ENCODE results near the gene SLC43A2.
"Not testable (repeated sequence)": the region's sequence is repeated elsewhere in the genome, so short reads cannot be mapped to it uniquely, and the experiment has no call there.

SLC43A2 gene

GRCh38 chr17:1573932-1574696, 54.5 kb downstream of the SLC43A2 start:
- H3K9me3 Mint-ChIP-seq, result no peaks in the 10 kb centered on the region
- no peaks in the 10 kb centered on the region for H3K27me3 Mint-ChIP-seq (ENCODE audit: low read depth)
- H3K4me3 Mint-ChIP-seq, result no peak overlapping the region
- H3K4me1 Mint-ChIP-seq (ENCODE audit: low read depth), result peaks cover 3% of the 10 kb centered on the region
- H3K27ac Mint-ChIP-seq, result no peak overlapping the region
- no peaks in the 10 kb centered on the region for H3K36me3 Mint-ChIP-seq (ENCODE audit: low read depth)

GRCh38 chr17:1572646-1573045, 56.0 kb downstream of the SLC43A2 start:
- H3K27me3 Mint-ChIP-seq (ENCODE audit: low read depth); H3K27ac Mint-ChIP-seq; H3K36me3 Mint-ChIP-seq (ENCODE audit: low read depth); H3K9me3 Mint-ChIP-seq; H3K4me3 Mint-ChIP-seq; H3K4me1 Mint-ChIP-seq (ENCODE audit: low read depth): not testable (repeated sequence)

DNA sequence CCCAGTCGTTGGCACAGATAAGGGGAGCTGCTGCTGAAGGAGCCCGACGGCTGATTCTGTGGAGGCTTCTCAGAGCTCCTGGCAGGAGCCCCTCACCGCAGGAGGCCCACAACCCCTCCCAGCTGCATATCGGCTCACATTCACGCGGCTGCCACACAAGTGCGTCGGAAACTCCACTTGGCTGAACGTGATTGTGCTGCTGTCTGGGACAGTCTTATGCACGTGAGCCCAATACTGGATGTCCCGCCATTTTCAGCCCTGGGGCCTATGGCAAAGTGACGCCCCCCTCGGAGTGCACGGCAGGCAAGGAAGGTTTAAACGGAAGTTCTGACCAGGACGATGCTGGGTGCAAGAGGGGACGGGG, 57.3 kb downstream of the SLC43A2 start:
- H3K27ac Mint-ChIP-seq, result no peak overlapping the region
- H3K9me3 Mint-ChIP-seq, result no peaks in the 10 kb centered on the region
- no peaks in the 10 kb centered on the region for H3K27me3 Mint-ChIP-seq (ENCODE audit: low read depth)
- no peak overlapping the region for H3K4me3 Mint-ChIP-seq
- H3K36me3 Mint-ChIP-seq (ENCODE audit: low read depth), result peaks cover 3% of the 10 kb centered on the region
- H3K4me1 Mint-ChIP-seq (ENCODE audit: low read depth), result peaks cover 9% of the 10 kb centered on the region

GRCh38 chr17:1568950-1569810, 59.5 kb downstream of the SLC43A2 start:
- peaks cover 14% of the 10 kb centered on the region for H3K4me1 Mint-ChIP-seq (ENCODE audit: low read depth)
- H3K36me3 Mint-ChIP-seq (ENCODE audit: low read depth), result peaks cover 3% of the 10 kb centered on the region
- no peak overlapping the region for H3K4me3 Mint-ChIP-seq
- no peaks in the 10 kb centered on the region for H3K9me3 Mint-ChIP-seq
- H3K27me3 Mint-ChIP-seq (ENCODE audit: low read depth), result peaks cover 2% of the 10 kb centered on the region
- no peak overlapping the region for H3K27ac Mint-ChIP-seq

DNA sequence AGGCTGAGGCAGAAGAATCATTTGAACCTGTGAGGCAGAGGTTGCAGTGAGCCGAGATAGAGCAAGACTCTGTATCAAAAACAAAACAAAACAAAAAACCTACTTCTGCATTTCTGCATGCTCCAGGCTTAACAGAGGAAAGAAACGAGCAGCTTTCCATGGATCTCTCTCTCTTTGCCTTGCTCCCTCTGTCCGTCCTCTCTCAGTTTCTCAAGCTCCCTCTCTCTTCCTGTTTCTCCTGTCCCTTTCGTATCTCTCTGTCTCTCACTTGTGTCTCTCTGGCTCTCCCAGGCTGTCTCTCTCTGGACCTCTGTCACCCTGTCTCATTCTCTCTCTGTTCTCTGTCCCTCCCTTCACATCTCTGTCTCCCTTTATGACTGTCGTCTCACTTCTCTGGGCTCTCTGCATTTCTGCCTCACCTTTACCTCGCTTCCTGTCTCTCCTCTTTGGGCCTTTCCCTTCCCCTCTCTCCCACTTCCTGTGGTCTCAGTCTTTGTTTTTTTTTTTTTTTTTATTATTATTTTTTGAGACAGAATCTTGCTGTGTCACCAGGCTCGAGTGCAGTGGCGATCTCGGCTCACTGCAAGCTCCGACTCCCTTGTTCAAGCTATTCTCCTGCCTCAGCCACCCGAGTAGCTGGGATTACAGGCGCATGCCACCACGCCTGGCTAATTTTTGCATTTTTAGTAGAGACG, 62.0 kb downstream of the SLC43A2 start:
- no peaks in the 10 kb centered on the region for H3K9me3 Mint-ChIP-seq
- peaks cover 21% of the 10 kb centered on the region for H3K4me1 Mint-ChIP-seq (ENCODE audit: low read depth)
- peaks cover 9% of the 10 kb centered on the region for H3K27me3 Mint-ChIP-seq (ENCODE audit: low read depth)
- peak overlapping the region; percentile 86 for H3K4me3 Mint-ChIP-seq
- peak overlapping the region; percentile 94 for H3K27ac Mint-ChIP-seq
- peaks cover 3% of the 10 kb centered on the region for H3K36me3 Mint-ChIP-seq (ENCODE audit: low read depth)

- Mint-ChIP-seq H3K4me1 (ENCODE audit: low read depth) (peaks cover 29% of the 10 kb centered on the region), H3K27ac (no peak overlapping the region), H3K4me3 (peak overlapping the region; percentile 21), H3K9me3 (no peaks in the 10 kb centered on the region), H3K27me3 (ENCODE audit: low read depth) (peaks cover 9% of the 10 kb centered on the region), H3K36me3 (ENCODE audit: low read depth) (peaks cover 9% of the 10 kb centered on the region)
These were observed 62.8 kb downstream of the SLC43A2 start for GRCh38 chr17:1565877-1566276.

GRCh38 chr17:1563786-1564613, 64.6 kb downstream of the SLC43A2 start:
- Mint-ChIP-seq H3K4me1 (ENCODE audit: low read depth) (peaks cover 34% of the 10 kb centered on the region), H3K4me3 (peak overlapping the region; percentile 71), H3K36me3 (ENCODE audit: low read depth) (peaks cover 9% of the 10 kb centered on the region), H3K27ac (peak overlapping the region; percentile 77), H3K27me3 (ENCODE audit: low read depth) (peaks cover 9% of the 10 kb centered on the region), H3K9me3 (no peaks in the 10 kb centered on the region)

GRCh38 chr17:1563471-1563785, 65.2 kb downstream of the SLC43A2 start:
- not testable (repeated sequence) for H3K27me3 Mint-ChIP-seq (ENCODE audit: low read depth); H3K36me3 Mint-ChIP-seq (ENCODE audit: low read depth); H3K9me3 Mint-ChIP-seq
- Mint-ChIP-seq H3K4me1 (ENCODE audit: low read depth) (peaks cover 35% of the 10 kb centered on the region), H3K4me3 (peak overlapping the region; percentile 71), H3K27ac (peak overlapping the region; percentile 77)

DNA sequence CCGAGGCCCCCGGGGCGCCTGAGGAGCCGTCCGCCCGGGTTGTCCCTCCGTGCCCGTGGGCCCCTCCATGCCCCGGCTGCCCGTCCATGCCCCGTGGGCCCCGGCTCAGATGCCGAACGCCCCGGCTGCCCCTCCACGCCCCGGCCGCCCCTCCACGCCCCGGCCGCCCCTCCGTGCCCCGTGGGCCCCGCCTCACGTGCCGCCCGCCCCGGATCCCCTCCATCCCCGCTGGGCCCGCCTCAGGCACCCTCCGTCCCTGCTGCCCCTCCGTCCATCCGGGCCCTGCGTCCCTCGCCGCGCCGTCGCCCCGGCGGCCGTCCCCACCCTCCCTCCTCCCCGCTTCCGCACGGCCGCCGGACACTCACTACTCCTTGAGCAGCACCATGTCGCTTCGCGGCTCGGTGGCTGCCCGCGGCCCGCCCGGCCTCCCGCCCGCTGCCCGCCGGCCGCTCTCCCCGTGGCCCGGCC, 66.4 kb downstream of the SLC43A2 start:
- Mint-ChIP-seq H3K4me3 (no peak overlapping the region), H3K27ac (no peak overlapping the region), H3K27me3 (ENCODE audit: low read depth) (peaks cover 9% of the 10 kb centered on the region), H3K36me3 (ENCODE audit: low read depth) (peaks cover 10% of the 10 kb centered on the region), H3K4me1 (ENCODE audit: low read depth) (peaks cover 36% of the 10 kb centered on the region), H3K9me3 (no peaks in the 10 kb centered on the region)

- Mint-ChIP-seq H3K9me3 (no peaks in the 10 kb centered on the region), H3K36me3 (ENCODE audit: low read depth) (peaks cover 11% of the 10 kb centered on the region), H3K4me1 (ENCODE audit: low read depth) (peaks cover 38% of the 10 kb centered on the region)
These were observed 67.0 kb downstream of the SLC43A2 start for GRCh38 chr17:1561420-1562175.

GRCh38 chr17:1560858-1561355, 67.7 kb downstream of the SLC43A2 start:
- H3K4me1 Mint-ChIP-seq (ENCODE audit: low read depth), result peaks cover 42% of the 10 kb centered on the region
- H3K27ac Mint-ChIP-seq, result peak overlapping the region; percentile 64
- peaks cover 9% of the 10 kb centered on the region for H3K27me3 Mint-ChIP-seq (ENCODE audit: low read depth)
- H3K4me3 Mint-ChIP-seq, result peak overlapping the region; percentile 80
- H3K36me3 Mint-ChIP-seq (ENCODE audit: low read depth), result peaks cover 15% of the 10 kb centered on the region
- H3K9me3 Mint-ChIP-seq, result no peaks in the 10 kb centered on the region

More at GRCh38 chr17:1561420-1562175, 67.0 kb downstream of the SLC43A2 start:
- peak overlapping the region; percentile 80 for H3K4me3 Mint-ChIP-seq
- H3K27me3 Mint-ChIP-seq (ENCODE audit: low read depth), result peaks cover 9% of the 10 kb centered on the region
- H3K27ac Mint-ChIP-seq, result peak overlapping the region; percentile 64

DNA sequence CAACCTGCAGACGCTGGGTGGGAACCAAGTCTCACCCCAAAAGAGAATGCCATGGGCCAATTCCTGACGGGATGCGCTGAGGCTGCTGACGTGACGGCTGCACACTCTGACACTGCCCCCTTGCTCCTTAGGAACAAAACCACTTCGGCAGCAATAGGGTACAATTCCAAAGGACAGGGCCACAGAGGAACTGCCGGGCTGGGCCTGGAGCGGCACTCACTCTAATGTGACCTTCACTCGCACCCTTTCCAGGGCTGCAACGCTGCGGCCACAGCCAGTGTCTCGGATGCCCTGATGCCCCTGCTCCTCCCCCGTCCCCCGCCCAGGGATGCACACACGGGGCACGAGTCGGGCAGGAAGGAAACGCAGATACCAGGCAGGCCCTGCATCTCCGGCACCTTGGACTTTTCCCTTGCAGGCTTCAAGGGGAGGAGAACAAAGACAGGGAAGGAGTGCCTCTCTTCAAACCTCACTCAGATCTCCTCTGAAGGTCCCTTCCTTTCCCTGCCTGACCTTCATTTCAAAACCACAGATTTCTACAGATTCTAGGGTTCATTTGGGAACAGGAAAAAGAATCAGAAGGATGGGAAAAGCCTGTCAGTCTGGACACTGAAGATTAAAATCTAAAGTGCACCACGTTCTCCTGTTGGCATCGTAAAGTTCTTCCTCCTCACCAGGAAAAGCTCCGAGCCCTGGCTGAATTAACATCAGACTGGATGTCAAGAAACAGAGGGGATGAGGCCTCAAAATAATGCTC, 68.4 kb downstream of the SLC43A2 start:
- no peak overlapping the region for H3K4me3 Mint-ChIP-seq
- H3K9me3 Mint-ChIP-seq, result no peaks in the 10 kb centered on the region
- H3K27me3 Mint-ChIP-seq (ENCODE audit: low read depth), result peaks cover 9% of the 10 kb centered on the region
- peaks cover 15% of the 10 kb centered on the region for H3K36me3 Mint-ChIP-seq (ENCODE audit: low read depth)
- no peak overlapping the region for H3K27ac Mint-ChIP-seq
- H3K4me1 Mint-ChIP-seq (ENCODE audit: low read depth), result peaks cover 42% of the 10 kb centered on the region
